Neutrophil (primary cell): ENCODE results near the gene ANKRD6.

Experiments used
- H3K27ac ChIP-seq: fragments of 200-600 bp; sonication (generic); 2 replicates; pipeline ENCODE4 v1.5.1; 2016; ENCODE audit warnings: mild to moderate bottlenecking, moderate library complexity
- H3K27me3 ChIP-seq: fragments of 200-600 bp; sonication (generic); 2 replicates; pipeline ENCODE4 v1.6.0; 2016; ENCODE audit warnings: mild to moderate bottlenecking
- H3K36me3 ChIP-seq: fragments of 200-600 bp; sonication (generic); 2 replicates; pipeline ENCODE4 v1.5.1; 2017
- H3K4me1 ChIP-seq, 2 experiments: fragments of 200-600 bp in 1 of 2; sonication (generic) in 1 of 2; 1 replicate in 1 of 2; 2 replicates in 1 of 2; pipeline versions ENCODE4 v1.5.1 to v1.6.1; 2013 to 2016; ENCODE audit warnings: low read depth in 1 of 2, low read length in 1 of 2, mild to moderate bottlenecking in 1 of 2, moderate library complexity in 1 of 2; ENCODE audit not compliant: control insufficient read depth in 1 of 2, insufficient read depth in 1 of 2
- H3K4me3 ChIP-seq, 2 experiments: fragments of 200-600 bp in 1 of 2; sonication (generic) in 1 of 2; 1 replicate in 1 of 2; 2 replicates in 1 of 2; pipeline ENCODE4 v1.5.1; 2013 to 2016; ENCODE audit warnings: low read depth in 1 of 2, low read length in 1 of 2, mild to moderate bottlenecking in 1 of 2, moderate library complexity in 1 of 2
- H3K9me3 ChIP-seq: fragments of 200-600 bp; sonication (generic); 2 replicates; pipeline ENCODE4 v1.5.1; 2016
- CTCF ChIP-seq: fragments of 200-600 bp; sonication (generic); IDR thresholded peaks from 2 replicates; pipeline ENCODE4 v1.5.1; 2016; ENCODE audit warnings: antibody characterized with exemption

The ANKRD6 gene

GRCh38 chr6:89644864-89645263 lies 211.9 kb downstream of the ANKRD6 start:
- H3K36me3 ChIP-seq, result peaks cover 34% of the 10 kb centered on the region
- H3K4me3 ChIP-seq, result no peak overlapping the region
- no peak overlapping the region for H3K27ac ChIP-seq
- no peaks in the 10 kb centered on the region for H3K27me3 ChIP-seq
- no peaks in the 10 kb centered on the region for H3K9me3 ChIP-seq
- no peaks in the 10 kb centered on the region for H3K4me1 ChIP-seq
- TF ChIP-seq CTCF, result no peak

GRCh38 chr6:89649682-89650081 lies 216.7 kb downstream of the ANKRD6 start:
- Histone ChIP-seq H3K9me3 (no peaks in the 10 kb centered on the region), H3K4me3 (no peak overlapping the region), H3K27me3 (no peaks in the 10 kb centered on the region), H3K27ac (no peak overlapping the region), H3K36me3 (peaks cover 41% of the 10 kb centered on the region), H3K4me1 (no peaks in the 10 kb centered on the region)
- TF ChIP-seq CTCF, result no peak

GRCh38 chr6:89650579-89650978 lies 217.6 kb downstream of the ANKRD6 start:
- H3K36me3 ChIP-seq, result peaks cover 45% of the 10 kb centered on the region
- H3K27ac ChIP-seq, result no peak overlapping the region
- H3K4me1 ChIP-seq, result no peaks in the 10 kb centered on the region
- H3K9me3 ChIP-seq, result no peaks in the 10 kb centered on the region
- TF ChIP-seq CTCF, result no peak
- H3K4me3 ChIP-seq, result no peak overlapping the region
- H3K27me3 ChIP-seq, result no peaks in the 10 kb centered on the region

- Histone ChIP-seq H3K4me1 (no peaks in the 10 kb centered on the region), H3K4me3 (no peak overlapping the region), H3K27ac (no peak overlapping the region), H3K9me3 (no peaks in the 10 kb centered on the region), H3K36me3 (peaks cover 48% of the 10 kb centered on the region), H3K27me3 (no peaks in the 10 kb centered on the region)
- no peak for TF ChIP-seq CTCF
Observed at GRCh38 chr6:89655122-89655521, 222.2 kb downstream of the ANKRD6 start.

- Histone ChIP-seq H3K4me3 (no peak overlapping the region), H3K9me3 (no peaks in the 10 kb centered on the region), H3K27me3 (no peaks in the 10 kb centered on the region), H3K4me1 (no peaks in the 10 kb centered on the region), H3K27ac (no peak overlapping the region), H3K36me3 (peaks cover 49% of the 10 kb centered on the region)
- no peak for TF ChIP-seq CTCF
Observed at GRCh38 chr6:89657445-89658158, 224.7 kb downstream of the ANKRD6 start.
